Measurements from ENCODE around the gene TATDN2. TPM values are rescaled to one million over a fixed set of nuclear protein-coding genes. Genes with fewer than 3 reads are reported as not detected.

Gene TATDN2
- total RNA-seq, 1 donor = 20.8 TPM

DNA sequence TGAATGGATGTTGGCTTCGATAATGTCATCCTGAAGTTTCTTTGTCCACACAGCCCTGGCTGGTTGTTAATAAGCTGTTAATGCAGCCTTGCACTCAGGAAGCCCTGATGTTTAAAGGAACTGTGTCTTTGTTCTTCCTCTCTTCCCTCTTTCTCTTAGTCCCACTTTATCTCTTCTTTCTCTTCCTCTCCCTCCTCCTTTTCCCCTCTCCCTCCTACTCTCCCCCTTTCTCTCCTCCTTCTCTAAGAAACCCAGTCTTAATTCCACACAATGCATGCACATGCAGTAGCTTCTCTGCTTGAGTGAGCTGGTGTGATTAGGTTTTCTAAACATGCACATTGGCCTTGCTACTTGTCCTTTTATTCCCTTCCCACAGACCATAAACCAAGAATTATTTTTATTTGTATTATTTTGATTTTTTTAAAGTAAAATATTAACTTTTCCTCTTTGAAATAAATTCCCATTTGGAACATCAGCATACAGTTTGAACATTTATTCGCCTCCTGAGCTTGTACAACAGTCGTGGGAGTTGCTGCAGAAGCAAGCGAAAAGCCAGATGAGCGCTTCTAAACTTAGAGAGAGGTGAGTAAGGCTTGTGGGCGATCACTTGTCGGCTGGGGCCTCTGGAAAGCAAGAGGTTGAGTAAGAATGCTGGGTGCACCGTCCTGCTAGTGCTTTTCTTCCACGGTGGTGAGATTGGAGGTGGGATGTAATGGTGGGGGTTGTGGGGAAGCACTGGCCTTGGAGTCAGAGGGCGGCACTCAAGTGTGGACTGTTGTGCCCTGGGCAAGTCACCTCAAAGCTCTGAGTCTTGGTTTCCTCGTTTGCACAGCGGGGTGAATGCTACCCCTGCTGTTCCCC is 37.2 kb downstream of the TATDN2 start:
- H3K4me3 ChIP-seq (ENCODE audit: low read depth, low read length) = no peak overlapping the region
- DNase-seq (ENCODE audit: low read depth) = no peak
- TF ChIP-seq, protein P1, sequence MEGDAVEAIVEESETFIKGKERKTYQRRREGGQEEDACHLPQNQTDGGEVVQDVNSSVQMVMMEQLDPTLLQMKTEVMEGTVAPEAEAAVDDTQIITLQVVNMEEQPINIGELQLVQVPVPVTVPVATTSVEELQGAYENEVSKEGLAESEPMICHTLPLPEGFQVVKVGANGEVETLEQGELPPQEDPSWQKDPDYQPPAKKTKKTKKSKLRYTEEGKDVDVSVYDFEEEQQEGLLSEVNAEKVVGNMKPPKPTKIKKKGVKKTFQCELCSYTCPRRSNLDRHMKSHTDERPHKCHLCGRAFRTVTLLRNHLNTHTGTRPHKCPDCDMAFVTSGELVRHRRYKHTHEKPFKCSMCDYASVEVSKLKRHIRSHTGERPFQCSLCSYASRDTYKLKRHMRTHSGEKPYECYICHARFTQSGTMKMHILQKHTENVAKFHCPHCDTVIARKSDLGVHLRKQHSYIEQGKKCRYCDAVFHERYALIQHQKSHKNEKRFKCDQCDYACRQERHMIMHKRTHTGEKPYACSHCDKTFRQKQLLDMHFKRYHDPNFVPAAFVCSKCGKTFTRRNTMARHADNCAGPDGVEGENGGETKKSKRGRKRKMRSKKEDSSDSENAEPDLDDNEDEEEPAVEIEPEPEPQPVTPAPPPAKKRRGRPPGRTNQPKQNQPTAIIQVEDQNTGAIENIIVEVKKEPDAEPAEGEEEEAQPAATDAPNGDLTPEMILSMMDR (IDR thresholded peaks at IDR 0.05; ENCODE audit: insufficient read depth, low read length) = no peak

DNA sequence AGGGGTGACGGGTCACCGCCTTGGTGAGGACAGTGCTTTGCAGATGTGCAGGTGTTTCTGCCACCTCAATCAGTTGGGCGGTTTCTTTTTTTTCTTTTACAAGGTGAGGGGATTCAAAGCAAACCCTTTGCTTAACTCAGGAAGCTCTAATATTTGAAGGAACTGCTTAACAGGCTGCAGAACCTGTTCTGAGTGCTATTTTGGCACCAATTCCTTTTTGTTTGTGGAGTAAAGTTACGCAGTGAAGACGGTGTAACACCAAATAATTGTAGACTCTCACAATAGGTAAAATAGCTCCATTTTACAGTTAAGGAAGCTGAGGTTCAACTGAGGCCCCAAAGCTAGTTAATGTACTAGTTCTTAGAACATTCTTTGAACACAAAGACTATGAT is 37.9 kb downstream of the TATDN2 start:
- TF ChIP-seq, protein P1 (IDR thresholded peaks at IDR 0.05; ENCODE audit: insufficient read depth, low read length) = no peak
- no peak for DNase-seq (ENCODE audit: low read depth)
- no peak overlapping the region for H3K4me3 ChIP-seq (ENCODE audit: low read depth, low read length)

DNA sequence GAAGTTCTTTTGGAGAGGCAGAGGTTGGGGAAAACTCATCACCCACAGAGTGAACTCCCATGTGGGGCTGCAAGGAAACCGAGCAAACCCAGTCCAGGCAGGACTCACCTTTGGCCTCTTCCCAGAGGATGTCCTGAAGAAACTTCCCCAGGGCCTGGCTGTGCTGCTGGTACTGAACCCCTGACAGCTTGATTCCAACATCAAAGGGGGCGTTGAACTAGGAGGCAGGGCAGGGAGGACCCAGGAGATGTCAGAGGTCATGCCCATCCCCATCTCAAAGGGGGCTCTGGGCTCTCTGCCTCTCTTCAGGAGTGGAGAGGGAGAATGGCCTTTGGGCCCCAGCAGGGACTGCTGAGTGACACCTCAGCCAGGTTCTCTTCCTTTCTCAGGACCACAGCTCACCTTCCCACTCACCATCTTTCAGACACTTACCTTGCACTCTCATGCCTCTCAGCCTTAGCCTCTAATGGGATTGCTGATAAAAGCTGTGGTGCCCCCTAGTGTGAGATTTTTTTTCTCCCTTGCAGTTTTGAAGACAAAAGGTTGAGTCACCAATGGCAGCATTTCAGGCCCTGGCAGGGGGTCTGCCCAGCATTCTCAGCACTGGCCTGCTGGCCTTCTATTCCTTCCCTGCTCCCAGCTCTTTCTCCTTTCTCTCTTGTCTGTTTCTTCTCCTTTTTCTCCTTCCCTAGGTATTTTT is 38.5 kb downstream of the TATDN2 start:
- peak; percentile 67 for DNase-seq (ENCODE audit: low read depth)
- no peak overlapping the region for H3K4me3 ChIP-seq (ENCODE audit: low read depth, low read length)
- TF ChIP-seq, protein P1 (IDR thresholded peaks at IDR 0.05; ENCODE audit: insufficient read depth, low read length) = no peak

DNA sequence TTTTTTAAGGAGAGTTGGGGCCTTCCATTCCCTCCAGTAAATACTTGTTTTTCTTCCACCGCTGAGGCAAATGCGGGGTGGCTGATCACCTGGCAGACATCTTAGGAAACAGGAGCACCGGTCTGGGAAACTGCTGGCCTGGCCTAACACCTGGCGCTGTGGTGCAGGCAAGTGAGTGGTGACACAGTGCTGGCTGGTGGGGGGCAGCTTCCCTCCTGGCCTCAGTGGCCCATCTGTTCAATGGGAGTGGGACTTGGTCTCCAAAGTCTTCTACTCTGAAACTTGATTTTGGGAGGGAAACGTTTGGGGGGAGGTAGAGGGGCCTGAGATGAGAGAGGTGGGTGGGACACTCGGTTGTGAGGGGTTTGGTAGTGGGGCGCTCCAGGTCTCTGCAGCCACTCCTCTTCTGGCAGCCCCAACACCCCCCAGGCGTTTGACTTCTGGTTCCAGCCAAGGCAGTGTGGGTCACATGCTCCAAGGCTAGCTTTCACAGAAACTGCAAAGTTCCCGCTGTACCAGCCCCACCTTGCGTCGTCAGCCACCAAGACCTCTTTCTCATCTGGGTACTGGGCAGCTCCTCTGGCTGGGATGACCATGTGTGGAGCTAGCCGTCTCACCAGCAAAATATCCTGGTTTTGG is 39.8 kb downstream of the TATDN2 start:
- H3K4me3 ChIP-seq (ENCODE audit: low read depth, low read length) = no peak overlapping the region
- TF ChIP-seq, protein P1 (IDR thresholded peaks at IDR 0.05; ENCODE audit: insufficient read depth, low read length) = no peak
- no peak for DNase-seq (ENCODE audit: low read depth)

DNA sequence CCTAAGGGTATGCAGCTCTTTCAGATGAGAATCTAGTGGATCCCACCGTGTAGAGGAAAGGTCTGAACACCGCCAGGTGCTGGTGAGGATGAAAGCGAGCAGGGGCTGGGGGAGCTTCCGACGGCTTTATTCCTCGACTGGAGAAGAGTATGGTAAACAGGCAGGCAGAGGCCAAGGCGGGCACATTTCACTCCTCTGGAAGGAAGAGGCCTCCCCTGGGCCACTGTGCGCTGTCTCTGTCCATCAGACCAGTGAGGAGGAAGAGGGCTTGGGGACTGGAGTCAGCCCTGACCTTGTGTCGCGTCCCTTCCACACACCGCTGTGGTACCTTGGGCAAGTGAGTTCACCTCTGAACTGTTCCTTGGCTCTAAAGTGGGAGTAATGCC is 40.3 kb downstream of the TATDN2 start:
- no peak overlapping the region for H3K4me3 ChIP-seq (ENCODE audit: low read depth, low read length)
- no peak for DNase-seq (ENCODE audit: low read depth)
- TF ChIP-seq, protein P1 (IDR thresholded peaks at IDR 0.05; ENCODE audit: insufficient read depth, low read length) = no peak

DNA sequence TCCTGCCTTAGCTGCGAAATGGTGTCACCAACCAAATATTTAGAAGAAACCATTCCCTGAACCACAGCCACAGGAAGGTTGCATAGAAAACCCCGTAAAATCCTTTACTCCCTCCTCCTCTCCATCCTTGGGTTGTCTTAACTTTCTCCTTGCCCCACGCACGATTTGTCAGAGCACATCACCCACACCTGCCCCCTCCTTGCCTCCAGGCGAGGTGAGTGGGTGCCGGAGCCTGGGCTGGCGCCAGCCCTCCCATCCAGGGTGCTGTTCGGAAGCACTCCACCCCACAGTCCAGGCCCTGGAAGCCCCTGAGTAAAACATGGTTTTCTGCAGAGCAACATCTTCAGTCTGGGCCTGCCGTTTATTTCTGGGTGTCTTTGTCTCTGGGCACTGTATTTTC is 40.8 kb downstream of the TATDN2 start:
- H3K4me3 ChIP-seq (ENCODE audit: low read depth, low read length) = no peak overlapping the region
- TF ChIP-seq, protein P1 (IDR thresholded peaks at IDR 0.05; ENCODE audit: insufficient read depth, low read length) = no peak
- DNase-seq (ENCODE audit: low read depth) = no peak
